GM21723 (cell line): ENCODE measurements around the gene KLC3.
"Not testable (repeated sequence)": the region's sequence is repeated elsewhere in the genome, so short reads cannot be mapped to it uniquely, and the experiment has no call there.

Experiments
- ATAC-seq: cut with Tn5 transposase; IDR thresholded peaks from one replicate; pipeline ENCODE4 v1.9.1; 2021; ENCODE audit warnings: mild to moderate bottlenecking, moderate library complexity; ENCODE audit not compliant: unreplicated experiment

KLC3 gene

DNA sequence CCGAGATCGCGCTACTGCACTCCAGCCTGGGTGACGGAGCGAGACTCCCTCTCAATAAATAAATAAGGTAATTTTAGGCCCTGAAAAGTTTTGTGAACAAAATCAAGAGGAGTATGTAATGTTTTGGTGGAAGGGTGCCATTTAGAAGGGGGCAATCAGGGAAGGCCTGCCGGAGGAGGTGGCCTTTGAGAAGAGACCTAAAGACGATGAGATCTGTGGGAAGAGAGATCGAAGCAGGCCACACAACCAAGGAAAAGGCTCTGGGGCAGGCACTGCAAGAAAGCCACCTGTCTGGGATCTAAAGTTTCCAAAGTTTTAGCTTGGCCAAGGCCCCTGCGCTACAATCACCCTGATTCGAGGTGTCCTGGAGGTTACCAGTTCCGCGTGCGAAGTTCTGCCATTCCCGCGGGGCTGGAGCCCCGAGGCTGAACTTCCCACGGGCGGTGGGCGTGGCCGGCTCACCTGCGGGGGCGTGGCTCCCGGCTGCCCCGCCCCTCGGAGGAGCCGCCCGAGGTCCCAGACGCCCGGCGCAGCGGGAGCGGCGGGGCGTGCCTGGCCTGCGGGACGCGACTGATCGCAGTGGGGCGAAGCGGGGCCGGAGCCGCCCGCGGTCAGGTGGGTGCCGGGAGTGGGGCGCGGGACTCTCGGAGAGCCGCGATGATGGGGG is at the start of gene KLC3:
KLC3 (plus strand) TSS at position 519 of the 667 bp plus-strand sequence. CDS start 4,792 bp downstream, outside the sequence.
- ATAC-seq = no peak

DNA sequence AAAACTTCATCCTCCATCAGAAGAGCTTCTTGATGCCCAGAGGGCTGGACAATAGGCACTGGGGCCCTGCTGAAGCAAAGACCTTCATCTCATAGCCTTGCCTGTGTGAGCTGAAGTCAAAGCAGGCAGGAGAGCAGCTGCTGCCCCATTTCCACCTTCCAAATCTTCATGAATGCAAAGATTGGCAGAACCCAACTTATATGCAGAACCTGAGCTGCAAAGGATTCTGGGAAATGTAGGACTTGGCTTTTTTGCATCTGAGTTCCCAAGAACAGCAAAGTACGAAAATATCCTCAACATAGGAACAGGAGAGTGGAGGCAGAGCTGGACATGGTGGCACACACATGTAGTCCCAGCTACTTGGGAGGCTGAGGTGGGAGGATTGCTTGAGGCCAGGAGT is 48.7 kb upstream of the KLC3 start:
- ATAC-seq = no peak

DNA sequence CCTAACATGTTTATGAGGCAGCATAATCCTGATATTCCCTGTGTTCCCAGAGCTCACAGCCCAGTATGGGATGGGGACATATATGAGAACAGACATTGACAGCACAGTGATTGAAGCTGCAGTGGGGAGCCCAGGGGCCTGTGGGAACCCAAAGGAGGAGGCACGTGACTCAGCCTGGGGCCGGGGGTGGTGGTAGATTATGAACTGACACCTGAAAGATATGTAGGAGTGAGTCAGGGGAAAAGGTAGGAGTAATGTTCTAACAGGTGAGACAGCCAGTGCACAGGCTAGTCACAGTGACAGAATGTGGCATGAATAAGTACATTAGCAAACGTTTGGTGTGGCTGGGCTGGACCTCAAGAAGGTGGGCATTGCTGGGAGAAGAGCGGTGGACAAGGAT is 46.9 kb upstream of the KLC3 start:
- no peak for ATAC-seq

DNA sequence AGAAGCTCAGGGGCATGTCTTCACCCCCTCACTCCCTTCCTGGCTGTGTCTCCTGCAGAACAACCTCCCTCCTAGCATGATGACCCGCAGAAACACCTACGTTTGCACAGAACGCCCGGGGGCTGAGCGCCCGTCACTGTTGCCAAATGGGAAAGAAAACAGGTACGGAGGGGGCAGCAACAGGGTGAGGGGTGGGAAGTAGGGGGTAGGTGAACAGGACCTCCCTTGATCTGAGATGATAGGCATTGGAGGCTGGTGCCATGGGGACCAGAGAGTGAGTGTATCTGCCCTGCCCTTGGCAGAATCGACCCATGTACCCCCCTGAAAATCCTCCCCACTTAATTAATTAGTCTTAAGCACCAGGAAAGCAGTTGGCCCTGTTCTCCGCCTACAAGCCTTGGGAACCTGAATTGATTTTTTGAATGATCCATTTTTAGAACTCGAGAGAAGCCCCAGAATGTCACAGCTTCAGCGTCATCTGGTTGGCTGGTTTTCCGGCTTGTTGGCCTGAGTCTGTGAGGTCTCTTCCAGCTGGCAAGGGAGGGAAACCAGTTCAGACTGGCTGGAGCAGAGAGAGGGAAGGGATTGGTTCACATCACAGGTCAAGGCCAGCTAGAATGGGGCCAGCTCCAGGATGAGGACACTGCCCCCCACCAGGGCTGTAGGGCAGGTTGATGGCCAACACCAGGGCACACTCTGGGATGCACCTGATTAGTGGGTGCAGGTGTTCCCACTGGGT is 46.1 kb upstream of the KLC3 start:
- ATAC-seq = no peak

DNA sequence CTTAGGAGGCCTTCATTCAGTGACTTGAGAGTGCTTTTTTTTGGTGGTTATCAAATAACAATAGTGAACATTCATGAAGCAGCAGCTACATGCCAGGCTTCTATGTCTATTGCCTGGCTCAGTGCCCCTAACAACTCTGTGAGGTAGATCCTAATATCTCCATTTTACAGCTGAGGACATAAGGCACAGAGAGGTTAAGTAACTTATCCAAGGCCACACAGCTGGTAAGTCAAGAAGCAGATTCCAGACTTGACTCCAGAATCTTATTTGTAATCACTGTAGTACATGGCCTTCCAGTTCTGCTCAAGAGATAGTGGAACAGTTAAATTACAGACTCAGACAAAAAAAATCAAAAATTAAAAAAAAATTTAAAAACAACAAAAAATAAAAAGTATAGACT is 44.7 kb upstream of the KLC3 start:
- no peak for ATAC-seq

DNA sequence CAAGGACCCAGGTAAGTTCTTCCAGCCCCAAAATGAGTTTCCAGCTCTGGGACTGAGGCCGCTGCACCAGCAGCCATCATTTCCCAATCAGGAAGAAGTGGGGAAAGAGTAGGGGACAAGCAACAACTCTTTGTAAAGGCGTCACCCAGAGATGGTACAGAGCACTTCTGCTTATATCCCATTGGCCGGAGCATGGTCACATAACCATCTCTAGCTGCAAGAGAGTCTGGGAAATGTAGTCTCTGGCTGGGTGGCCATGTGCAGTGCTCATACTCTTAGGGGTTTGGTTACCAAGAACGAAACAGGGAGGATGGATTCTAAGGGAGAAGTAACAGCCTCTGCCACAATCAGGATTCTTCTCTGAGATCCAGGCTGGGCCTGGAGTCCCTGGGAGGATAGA is 44.2 kb upstream of the KLC3 start:
- no peak for ATAC-seq

DNA sequence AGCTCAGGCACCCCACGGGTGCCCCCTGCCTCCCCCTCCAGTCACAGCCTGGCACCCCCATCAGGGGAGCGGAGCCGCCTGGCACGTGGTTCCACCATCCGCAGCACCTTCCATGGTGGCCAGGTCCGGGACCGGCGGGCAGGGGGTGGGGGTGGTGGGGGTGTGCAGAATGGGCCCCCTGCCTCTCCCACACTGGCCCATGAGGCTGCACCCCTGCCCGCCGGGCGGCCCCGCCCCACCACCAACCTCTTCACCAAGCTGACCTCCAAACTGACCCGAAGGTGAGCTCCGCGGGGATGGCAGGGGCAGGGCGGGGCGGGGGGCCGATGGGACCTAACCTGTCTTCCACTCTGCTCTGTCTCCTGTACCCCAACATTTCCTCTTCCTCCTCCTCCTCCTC is 42.9 kb upstream of the KLC3 start:
- no peak for ATAC-seq

DNA sequence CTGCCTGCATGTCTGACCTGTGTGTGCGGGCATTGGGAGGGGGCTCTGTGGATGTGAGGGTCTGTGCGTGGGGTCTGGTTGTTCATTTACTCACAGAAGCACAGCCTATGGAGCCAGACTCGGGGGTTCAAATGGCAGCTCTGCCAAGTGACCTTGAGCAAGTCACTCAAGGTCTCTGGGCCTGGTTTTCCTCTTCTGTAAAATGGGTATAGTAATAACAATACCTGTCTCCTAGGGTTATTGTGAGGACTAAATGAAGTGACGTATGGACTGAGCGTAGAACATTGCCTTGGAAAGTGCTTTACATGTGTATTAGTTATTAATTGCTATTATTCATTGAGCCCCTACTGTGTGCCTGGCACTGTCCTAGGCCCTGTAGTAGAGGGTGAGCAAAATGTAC is 42.3 kb upstream of the KLC3 start:
- ATAC-seq = no peak

DNA sequence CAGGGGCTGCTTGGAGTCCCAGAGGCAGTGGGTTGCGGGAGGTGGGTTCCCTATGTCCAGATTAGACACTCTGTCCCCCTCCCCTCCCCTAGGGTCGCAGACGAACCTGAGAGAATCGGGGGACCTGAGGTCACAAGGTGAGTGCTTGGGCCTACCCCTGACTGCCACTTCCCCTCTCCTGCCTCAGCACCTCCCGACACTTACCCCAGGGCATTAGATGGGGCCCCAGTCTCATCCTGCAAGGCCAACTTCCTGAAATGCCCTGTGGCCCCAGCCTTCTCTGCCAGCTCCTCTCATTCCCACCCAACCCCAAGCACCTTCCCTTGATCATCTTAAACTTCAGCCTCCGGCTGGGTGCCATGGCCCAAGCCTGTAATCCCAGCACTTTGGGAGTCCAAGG is 40.8 kb upstream of the KLC3 start:
- ATAC-seq = no peak

DNA sequence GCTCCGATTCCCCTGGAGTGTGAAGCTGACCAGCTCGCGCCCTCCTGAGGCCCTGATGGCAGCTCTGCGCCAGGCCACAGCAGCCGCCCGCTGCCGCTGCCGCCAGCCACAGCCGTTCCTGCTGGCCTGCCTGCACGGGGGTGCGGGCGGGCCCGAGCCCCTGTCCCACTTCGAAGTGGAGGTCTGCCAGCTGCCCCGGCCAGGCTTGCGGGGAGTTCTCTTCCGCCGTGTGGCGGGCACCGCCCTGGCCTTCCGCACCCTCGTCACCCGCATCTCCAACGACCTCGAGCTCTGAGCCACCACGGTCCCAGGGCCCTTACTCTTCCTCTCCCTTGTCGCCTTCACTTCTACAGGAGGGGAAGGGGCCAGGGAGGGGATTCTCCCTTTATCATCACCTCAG is 38.1 kb upstream of the KLC3 start:
- ATAC-seq = no peak

DNA sequence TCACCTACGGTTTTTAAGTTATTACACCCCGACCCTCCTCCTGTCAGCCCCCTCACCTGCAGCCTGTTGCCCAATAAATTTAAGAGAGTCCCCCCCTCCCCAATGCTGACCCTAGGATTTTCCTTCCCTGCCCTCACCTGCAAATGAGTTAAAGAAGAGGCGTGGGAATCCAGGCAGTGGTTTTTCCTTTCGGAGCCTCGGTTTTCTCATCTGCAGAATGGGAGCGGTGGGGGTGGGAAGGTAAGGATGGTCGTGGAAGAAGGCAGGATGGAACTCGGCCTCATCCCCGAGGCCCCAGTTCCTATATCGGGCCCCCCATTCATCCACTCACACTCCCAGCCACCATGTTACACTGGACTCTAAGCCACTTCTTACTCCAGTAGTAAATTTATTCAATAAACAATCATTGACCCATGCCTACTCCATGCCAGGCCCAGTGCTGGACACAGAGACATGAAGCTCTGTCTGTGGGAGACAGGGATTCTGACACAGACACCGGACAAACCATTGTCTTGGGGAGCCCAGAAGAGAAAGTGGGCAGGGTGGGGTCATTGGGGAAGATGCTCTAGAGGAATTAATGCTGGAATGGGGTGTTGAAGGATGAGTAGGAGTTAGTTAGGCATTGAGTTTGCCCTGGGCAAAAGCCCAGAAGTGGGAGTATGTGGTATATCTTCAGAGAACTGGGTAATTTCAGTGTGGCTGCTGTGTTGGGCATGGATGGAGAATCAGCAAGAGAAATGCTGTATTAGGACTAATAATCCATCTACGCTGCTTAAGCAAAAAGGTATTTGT is 37.1 kb upstream of the KLC3 start:
- ATAC-seq = no peak

DNA sequence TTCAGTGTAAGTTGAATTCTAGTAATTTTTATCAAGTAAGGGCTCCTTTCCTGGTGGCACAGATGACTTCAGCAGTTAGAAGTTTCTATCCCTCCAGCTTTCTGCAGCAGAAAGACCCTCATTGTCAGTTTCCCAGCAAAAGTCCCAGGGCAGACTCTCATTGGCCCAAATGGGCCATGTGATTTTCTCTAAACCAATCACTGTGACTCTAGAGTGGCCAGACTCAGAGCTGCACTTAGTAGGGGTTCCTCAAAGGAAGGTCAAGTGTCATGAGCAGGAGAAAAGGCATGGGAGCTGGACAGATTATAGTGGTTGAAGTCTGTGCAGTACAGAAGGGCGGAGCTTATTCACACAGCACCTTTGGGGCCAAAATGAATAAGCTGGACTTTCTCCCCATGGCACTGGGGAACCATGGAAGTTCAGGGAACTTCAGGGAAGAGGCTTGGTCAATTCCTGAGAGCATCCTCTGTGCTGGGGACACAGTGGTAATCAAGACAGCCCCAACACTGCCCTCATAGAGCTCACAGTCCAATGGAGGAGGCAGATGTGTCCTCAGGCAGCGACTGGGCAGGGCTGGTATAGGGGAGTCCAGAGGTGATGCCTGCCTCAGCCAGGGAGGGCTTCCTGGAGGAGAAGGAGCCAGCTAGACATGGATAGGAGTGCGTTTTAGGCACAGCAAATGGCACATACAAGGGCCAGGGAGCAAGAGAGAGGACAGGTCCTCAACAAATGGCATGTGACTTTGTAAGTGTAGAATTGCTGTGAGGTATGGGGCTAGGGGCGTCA is 36.2 kb upstream of the KLC3 start:
- ATAC-seq = no peak

DNA sequence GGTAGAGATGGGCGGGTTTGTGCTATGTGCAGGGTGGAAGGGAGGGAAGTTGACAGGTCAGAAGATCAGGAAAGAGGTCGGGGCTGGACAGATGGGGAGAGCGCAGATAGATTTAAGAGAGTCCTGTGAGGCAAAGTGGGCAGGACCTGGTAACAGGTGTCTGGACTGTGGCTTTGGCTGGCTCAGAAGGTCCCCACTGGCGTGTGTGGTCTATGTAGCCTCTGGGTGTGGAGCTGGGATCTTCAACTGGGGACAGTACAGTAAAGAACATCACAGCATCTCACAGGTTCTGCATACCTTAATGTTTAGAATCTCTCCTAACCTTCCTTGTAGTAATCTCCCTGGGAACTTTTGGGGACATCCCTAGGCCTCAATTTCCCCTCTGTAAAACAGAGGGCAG is 35.5 kb upstream of the KLC3 start:
- ATAC-seq = no peak

DNA sequence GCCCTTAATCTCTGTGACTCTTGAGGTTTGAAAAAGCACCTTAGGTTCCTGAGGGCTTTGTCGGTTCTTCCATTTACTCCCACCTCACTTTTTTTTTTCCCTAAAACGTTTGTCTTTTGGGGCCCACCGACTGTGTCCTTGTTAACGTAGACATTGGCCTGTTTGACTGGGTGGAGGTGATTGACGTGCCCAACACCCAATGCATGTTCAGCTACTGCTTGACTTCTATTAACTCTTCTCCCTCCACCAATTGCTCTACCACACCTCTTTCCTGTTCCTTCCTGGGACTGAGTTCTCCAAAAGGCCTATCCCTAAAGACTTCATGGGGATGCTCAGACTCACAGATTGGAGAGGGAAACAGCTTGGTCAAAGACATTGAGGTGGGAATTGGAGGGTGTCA is 35.1 kb upstream of the KLC3 start:
- ATAC-seq = no peak

DNA sequence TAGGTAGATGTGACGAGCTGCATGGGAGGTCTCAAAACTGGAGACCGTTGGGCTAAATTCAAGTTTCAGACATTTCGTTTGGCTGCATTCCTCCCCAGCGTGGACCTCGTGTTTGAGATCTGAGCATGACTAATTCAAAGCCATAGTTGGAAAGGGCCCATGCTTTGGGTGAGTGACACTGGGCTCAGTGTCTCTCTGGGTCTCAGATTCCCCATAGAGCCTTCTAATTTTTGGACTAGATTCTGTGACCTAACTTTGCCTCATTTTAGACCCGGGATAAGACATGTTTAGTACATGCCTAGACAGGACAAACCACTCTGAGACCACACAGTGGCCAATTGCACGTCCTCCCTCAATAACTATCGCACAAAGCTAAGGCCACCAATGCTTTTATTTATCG is 34.5 kb upstream of the KLC3 start:
- no peak for ATAC-seq

DNA sequence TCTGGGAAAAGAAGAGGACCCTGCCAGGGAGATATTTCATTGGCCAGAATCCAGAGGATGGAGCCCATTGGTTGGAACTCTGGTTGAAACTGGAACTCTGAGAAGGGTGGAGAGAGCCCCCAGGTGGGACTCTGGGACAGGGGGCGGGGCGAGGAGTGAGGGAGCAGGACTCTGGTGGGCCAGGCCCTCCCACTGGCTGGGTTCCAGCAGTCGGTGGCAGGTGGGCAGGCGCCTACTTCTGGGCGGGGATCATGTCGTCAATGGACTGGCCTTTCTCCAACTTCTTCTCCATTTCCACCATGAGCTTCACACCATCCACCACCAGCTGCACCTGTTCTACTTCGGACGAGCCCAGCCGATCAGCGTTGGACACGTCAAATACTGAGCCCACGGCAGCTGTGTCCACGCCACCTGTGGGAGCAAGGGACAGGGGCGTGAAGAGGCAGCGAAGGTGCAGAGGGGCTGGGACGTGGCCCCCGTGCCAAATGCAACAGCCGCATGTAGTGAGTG is 34.0 kb upstream of the KLC3 start:
- no peak for ATAC-seq

DNA sequence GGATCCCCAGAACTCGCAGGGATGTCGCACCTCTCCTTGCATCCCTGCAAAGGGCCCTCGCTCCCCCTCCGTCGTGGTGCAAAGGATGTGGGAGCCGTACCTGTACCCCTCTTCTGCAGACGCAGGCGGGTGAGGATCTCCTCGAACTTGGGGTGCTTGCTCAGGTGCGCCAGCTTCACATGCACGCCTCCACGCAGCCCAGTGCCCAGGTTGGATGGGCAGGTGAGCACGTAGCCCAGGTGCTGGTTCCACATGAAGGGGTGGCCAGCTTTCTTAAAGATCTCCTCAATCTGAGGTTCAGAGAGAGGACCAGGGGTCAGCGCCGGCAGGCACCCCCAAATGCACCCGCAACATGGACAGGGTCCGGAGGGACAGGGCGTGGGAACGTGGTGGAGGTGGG is 33.2 kb upstream of the KLC3 start:
- ATAC-seq = no peak

DNA sequence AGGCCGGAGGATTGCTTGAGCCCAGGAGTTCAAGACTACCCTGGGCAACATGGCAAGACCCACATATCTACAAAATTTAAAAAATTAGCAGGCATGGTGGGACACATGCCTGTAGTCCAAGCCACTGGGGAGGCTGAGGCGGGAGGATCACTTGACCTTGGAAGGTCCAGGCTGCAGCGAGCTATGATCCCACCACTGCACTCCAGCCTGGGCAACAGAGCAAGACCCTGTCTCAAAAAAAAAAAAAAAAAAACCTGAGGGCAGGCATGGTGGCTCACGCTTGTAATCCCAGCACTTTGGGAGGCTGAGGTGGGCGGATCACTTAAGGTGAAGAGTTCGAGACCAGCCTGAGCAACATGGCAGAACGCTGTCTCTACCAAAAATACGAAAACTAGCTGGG is 31.2 kb upstream of the KLC3 start:
- ATAC-seq = not testable (repeated sequence)

DNA sequence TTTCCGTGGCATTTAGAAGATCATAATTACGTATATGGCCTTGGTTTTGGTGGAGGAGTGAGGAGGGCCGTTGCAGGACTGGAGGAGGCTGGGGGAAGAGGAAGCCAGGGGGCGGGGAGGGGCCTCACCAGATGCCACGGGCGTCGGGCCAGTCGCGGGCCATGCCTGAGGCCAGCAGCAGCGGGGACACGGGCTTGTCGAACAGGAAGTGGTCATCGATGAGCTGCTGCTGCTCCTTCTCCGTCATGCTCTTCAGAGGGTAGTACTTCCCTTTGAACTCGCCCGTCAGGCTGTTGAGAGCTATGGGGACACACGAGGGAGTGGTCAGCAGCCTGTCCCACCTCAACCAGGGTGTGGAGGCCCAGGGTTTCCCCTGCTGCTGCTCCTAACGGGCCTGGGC is 28.9 kb upstream of the KLC3 start:
- no peak for ATAC-seq

DNA sequence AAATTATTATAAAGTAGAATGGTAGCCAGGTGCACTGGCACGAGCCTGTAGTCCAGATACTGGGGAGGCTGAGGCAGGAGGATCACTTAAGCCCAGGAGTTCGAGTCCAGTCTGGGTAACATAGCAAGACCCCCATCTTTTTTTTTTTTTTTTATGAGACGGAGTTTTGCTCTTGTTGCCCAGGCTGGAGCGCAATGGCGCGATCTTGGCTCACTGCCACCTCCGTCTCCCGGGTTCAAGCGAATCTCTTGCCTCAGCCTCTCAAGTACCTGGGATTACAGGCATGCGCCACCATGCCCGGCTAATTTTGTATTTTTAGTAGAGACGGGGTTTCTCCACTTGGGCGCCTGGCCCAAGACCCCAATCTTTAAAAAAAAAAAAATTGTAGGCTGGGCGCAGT is 28.3 kb upstream of the KLC3 start:
- ATAC-seq = not testable (repeated sequence)

DNA sequence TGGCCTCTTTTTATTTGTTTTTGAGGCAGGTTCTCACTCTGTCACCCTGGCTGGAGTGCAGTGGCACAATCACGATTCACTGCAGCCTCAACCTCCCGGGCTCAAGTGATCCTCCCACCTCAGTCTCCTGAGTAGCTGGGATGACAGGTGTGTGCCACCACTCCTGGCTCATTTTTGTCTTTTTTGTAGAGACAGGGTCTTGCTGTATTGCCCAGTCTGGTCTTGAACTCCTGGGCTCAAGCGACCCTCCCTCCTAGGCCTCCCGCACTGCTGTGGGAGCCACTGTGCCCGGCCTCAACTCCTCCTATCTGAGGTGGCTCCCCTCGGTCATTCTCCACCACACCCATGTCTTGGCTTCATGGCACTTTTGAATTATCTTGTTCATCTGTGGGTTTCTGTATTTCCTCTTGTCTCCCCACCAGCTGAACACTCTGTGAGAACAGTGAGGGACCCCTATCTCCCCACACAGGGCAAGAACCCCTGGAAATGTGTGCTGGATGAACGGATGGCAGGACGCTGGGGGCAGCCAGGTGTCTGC is 25.8 kb upstream of the KLC3 start:
- ATAC-seq = no peak
